Epithelial cell of esophagus (primary cell): ENCODE data around the gene TNS3.

Source experiments
- DNase-seq: peaks from one replicate; pipeline ENCODE4 v3.0.0; 2010; ENCODE audit warnings: low read depth
- H3K4me3 ChIP-seq: 2 replicates; pipeline ENCODE4 v1.5.1; 2011; ENCODE audit warnings: mild to moderate bottlenecking, low read length, control low read depth
- TF ChIP-seq, protein P1 (sequence below): IDR thresholded peaks from 2 replicates; pipeline ENCODE4 v1.5.1; 2011; ENCODE audit warnings: low read depth, mild to moderate bottlenecking, low read length, control low read depth, inconsistent platforms; ENCODE audit not compliant: insufficient read depth; ENCODE audit errors: missing control alignments

TNS3 gene

DNA sequence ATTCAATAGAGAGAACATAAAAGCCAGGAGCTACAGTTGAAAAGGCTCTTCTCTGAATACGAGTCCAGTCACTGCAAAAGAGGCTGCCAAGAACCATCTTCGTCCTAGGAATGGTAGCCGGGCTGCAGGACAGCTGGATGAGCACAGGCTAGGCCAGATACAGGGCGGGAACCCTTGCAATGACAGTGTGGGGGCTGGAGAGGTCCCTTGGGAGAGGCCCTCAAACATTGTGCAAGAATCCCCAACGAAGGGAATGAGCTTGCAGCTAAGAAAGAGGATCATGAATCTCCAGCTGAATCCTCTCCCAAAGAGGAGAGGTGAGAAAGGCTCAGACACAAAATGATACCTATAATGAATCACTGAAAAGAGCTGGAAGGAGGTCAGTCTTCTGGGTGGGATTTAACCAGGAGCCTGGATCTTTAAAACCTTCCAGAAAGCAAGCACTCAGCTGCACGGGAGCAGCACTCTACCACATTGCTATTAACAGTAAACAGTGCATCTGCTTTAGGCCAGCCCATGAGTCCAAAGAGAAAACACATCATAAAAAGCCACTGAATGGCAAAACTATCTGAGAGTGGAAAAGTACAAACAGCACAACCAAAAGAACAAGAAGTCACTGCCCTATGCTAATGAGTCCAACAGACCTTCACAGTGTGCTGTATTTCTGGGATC is 287.9 kb downstream of the TNS3 start:
- no peak for DNase-seq
- no peak overlapping the region for H3K4me3 ChIP-seq
- TF ChIP-seq, protein P1, sequence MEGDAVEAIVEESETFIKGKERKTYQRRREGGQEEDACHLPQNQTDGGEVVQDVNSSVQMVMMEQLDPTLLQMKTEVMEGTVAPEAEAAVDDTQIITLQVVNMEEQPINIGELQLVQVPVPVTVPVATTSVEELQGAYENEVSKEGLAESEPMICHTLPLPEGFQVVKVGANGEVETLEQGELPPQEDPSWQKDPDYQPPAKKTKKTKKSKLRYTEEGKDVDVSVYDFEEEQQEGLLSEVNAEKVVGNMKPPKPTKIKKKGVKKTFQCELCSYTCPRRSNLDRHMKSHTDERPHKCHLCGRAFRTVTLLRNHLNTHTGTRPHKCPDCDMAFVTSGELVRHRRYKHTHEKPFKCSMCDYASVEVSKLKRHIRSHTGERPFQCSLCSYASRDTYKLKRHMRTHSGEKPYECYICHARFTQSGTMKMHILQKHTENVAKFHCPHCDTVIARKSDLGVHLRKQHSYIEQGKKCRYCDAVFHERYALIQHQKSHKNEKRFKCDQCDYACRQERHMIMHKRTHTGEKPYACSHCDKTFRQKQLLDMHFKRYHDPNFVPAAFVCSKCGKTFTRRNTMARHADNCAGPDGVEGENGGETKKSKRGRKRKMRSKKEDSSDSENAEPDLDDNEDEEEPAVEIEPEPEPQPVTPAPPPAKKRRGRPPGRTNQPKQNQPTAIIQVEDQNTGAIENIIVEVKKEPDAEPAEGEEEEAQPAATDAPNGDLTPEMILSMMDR = no peak

DNA sequence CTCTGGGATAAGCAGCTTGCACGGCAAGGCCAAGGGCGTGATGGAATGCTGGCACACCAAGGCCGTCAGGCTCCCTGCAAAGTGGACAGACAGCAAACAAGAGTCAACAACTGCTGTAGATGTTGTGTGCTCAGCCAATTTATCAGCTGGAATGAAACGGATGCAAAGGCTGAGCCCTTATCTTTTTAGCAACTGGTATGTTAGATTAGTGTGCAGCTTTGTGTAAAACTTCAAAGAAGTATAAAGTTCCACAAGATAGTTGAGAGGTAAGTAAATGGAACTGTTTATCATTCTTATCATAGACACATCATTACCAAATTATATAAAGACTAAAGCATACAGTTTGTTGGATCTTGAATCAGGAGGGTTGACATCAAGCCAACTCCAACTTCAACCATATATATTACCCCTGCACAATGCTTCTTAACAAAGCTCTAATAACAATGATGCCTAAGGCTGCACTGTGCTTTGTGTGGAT is 289.0 kb downstream of the TNS3 start:
- TF ChIP-seq, protein P1 = no peak
- H3K4me3 ChIP-seq = no peak overlapping the region
- DNase-seq = peak; percentile 8

DNA sequence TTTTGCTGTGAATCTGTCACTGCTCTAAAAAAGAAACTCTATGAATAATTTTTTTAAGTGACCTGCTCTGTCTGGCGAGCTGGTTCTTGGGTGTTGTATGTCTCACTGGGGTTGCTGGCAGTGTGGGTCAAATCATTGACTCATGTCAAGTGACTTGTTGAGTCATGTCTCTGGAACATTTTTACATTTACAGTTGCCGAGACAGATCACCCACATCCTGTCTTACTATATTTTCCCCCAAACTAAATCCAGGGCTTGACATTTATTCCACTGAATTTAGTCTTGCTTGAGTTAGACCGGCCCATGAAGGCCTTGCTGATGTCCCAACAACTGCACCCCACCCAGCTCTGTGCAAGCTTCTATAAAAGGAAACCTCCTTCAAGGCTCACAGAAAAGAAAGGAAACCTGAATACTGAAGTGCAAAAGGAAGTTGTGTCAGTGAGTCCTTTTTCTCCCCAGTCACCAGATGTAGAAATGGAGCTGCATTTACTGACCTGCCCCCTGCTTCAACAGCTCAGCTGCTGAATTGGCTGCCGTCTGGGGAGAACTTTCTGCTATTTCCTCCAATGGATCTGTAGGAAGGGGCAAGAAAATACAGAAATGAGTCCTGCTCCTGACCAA is 290.3 kb downstream of the TNS3 start:
- TF ChIP-seq, protein P1 = no peak
- DNase-seq = peak; percentile 95
- no peak overlapping the region for H3K4me3 ChIP-seq

DNA sequence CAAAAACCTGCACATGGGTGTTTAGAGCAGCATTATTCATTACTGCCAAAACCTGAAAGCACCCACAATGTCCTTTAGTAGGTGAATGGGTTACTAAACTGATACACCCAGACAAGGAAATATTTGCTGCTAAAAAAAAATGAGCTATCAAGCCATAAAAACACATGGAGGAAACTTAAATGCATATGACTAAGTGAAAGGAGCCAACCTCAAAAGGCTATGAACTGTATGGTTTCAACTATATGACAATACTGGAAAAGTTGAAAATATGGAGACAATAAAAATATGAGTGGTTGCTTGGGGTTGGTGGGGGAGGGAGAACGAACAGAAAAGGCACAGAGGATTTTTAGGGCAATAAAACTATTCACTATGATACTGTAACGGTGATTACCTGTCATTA is 291.0 kb downstream of the TNS3 start:
- TF ChIP-seq, protein P1 = no peak
- no peak overlapping the region for H3K4me3 ChIP-seq
- no peak for DNase-seq

DNA sequence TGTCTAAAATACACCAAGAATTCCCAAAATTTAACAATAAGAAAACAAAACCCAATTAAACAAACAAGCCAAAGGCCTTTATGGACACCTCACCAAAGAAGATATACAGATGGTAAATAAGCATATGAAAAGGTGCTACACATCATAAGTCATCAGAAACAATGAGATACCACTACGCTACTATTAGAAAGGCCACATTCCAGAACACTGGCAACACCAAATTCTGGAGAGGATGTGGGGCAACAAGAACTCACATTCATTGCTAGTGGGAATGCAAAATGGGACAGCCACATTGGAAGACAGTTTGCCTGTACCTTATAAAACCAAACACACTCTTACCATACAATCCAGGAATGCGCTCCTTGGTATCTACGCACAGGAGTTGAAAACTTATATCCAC is 291.4 kb downstream of the TNS3 start:
- TF ChIP-seq, protein P1 = no peak
- H3K4me3 ChIP-seq = no peak overlapping the region
- DNase-seq = peak; percentile 32

DNA sequence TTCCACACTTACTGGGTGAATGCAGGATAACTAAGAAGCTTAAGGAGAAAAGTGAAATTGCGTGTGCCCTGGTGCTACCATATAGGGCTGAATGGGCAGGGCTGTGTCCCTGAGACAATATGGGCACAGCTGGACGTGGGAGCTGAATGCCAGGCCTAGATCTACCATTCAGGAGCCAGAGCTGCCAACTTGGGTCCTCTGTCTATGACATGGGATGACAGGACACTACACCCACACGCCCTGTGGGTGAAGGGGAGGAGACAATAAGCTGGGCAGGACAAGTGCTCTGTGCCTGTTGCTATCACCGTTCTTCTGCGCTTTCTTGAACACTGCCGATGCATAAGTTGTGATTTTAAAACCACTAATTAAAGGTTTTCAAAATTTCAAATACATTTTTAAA is 293.9 kb downstream of the TNS3 start:
- TF ChIP-seq, protein P1 = no peak
- DNase-seq = no peak
- H3K4me3 ChIP-seq = no peak overlapping the region
